ENCODE measurements around the gene TOP3B.
"Not testable (repeated sequence)": the region's sequence is repeated elsewhere in the genome, so short reads cannot be mapped to it uniquely, and the experiment has no call there.

TOP3B gene

GRCh38 chr22:21919526-21920307 lies 62.9 kb downstream of the TOP3B start:
- DNase-seq = no peak
- H3K27me3 Mint-ChIP-seq = no peaks in the 10 kb centered on the region
- no peak overlapping the region for H3K4me3 Mint-ChIP-seq
- no peak overlapping the region for H3K27ac Mint-ChIP-seq
- no peaks in the 10 kb centered on the region for H3K36me3 Mint-ChIP-seq
- no peaks in the 10 kb centered on the region for H3K4me1 Mint-ChIP-seq
- H3K9me3 Mint-ChIP-seq = no peaks in the 10 kb centered on the region
- CTCF ChIA-PET = interaction anchor here (1.0 to 1.3 kb wide), 2 partner anchors 18 to 33 kb away, joined by 3 to 4 read pairs; partner anchors contain the start of gene PPM1F

DNA sequence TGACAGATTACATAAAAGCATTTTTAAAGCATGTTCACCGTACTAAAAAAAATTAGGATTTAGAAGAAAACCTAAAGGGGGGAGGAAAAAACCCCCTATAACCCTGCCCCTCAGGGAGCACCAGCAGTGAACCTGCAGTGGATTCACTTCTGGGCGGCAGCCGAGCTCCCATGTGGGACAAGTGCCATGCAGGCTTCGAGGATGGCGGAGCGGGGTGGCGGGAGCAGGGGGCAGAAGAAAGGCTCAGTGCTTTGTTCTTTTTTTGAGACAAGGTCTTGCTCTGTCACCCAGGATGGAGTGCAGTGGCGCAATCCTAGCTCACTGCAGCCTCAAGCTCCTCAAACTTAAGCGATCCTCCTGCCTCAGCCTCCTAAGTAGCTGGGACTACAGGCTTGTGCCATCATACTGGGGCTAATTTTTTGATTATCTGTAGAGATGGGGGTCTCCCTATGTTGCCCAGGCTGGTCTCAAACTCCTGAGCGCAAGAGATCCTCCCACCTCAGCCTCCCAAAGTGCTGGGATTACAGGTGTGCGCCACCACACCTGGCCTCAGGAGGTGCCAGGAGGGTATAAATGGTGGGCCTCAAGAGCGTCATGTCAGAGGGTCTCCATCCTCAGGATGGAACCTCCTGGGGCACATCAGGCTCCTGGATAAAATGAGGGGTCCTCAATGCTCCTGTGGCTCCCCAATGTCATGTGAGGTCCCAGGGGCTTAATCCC lies 64.0 kb downstream of the TOP3B start:
- DNase-seq = no peak
- Mint-ChIP-seq H3K4me1 (no peaks in the 10 kb centered on the region), H3K27me3 (no peaks in the 10 kb centered on the region), H3K36me3 (no peaks in the 10 kb centered on the region), H3K4me3 (no peak overlapping the region), H3K27ac (no peak overlapping the region), H3K9me3 (no peaks in the 10 kb centered on the region)
- CTCF ChIA-PET = no interaction called here

DNA sequence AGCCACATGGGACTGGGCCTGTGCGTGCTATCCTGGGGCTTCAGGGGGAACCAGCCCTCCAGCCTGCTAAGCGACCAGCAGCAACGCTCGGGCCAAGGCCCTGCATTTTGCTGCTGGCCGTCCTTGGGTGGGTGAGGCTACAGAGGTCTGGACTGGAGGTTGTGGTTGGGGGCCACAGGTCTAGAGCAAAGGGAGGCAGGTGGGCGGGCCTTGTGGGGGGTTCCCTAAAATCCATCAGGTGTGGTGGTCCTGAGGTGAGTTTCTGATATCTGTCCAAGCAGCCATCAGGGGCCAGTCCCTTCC lies 64.7 kb downstream of the TOP3B start:
- Mint-ChIP-seq H3K4me3 (no peak overlapping the region), H3K9me3 (no peaks in the 10 kb centered on the region), H3K36me3 (no peaks in the 10 kb centered on the region), H3K27ac (no peak overlapping the region), H3K4me1 (no peaks in the 10 kb centered on the region), H3K27me3 (no peaks in the 10 kb centered on the region)
- no peak for DNase-seq
- CTCF ChIA-PET = no interaction called here

GRCh38 chr22:21917181-21917958 lies 65.2 kb downstream of the TOP3B start:
- H3K4me1 Mint-ChIP-seq = no peaks in the 10 kb centered on the region
- no peak overlapping the region for H3K4me3 Mint-ChIP-seq
- H3K36me3 Mint-ChIP-seq = no peaks in the 10 kb centered on the region
- CTCF ChIA-PET = no interaction called here
- no peak overlapping the region for H3K27ac Mint-ChIP-seq
- no peaks in the 10 kb centered on the region for H3K27me3 Mint-ChIP-seq
- H3K9me3 Mint-ChIP-seq = no peaks in the 10 kb centered on the region
- DNase-seq = no peak

DNA sequence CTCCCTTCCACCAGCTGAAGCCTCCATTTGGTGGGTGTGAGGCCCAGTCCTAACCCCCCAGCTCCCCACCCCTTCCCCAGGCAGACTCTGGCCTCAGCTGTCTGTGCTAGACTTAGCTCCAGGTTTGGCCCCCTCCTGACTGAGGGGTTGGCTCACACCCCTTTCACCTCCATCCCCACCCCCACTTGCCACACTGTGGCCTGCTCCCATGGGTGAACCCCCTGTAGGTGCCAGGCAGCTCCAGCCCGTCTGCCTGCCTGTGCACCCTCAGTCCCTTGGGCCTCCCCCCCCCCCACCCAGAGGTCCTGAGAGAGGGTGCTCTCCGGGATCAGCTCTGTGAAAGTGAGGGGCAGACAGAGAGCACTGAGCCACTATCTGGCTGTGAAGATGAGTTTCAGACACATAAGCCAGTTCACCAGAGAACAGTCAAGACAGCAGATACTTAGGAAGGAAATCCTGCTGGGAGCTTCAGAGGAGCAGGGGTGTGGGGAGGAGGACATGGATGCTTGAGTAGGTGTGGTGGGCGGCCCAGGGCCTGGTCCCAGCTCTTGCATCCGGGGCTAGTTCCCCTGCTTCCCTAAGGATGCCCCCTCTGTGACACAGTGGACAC lies 66.2 kb downstream of the TOP3B start:
- Mint-ChIP-seq H3K27me3 (no peaks in the 10 kb centered on the region), H3K4me1 (no peaks in the 10 kb centered on the region), H3K27ac (no peak overlapping the region), H3K36me3 (no peaks in the 10 kb centered on the region), H3K9me3 (no peaks in the 10 kb centered on the region), H3K4me3 (no peak overlapping the region)
- no peak for DNase-seq
- CTCF ChIA-PET = interaction anchor here (1.0 kb wide), 1 partner anchor 149 kb away, joined by 3 read pairs; no protein-coding TSS in a partner anchor

DNA sequence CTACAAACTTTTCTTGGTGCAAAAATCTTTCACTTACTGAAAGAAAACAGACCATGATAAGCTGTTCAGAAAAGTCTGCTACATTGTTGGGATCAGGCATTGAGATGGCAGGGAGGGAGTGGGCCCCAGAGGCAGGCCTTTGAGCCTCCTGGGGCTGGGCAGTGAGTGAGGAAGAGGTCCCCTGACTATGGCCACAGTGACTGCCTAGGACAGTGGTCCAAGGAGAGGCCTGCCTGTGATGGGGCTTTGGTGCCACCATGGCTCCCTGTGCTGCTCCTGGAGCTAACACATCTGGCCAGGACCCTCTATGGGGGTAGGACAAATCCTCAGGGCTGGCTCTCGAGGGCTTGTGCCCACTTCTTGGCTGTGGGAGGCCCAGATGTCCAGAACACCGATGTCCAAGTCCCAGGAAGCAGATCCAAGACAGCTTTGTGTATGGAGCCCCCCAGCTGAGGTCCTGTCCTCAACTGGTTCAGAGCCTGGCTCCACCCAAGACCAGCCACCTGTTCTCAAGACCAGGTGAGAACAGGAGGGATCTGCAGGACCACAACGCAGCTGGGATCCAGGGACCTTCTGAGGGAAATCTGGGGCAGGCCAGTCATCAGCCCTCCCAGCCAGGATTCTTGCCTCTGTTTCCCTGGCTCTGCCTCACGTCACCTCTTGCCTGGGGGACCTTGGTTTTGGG lies 66.8 kb downstream of the TOP3B start:
- H3K27me3 Mint-ChIP-seq = no peaks in the 10 kb centered on the region
- no peaks in the 10 kb centered on the region for H3K9me3 Mint-ChIP-seq
- H3K4me1 Mint-ChIP-seq = no peaks in the 10 kb centered on the region
- no peak for DNase-seq
- H3K4me3 Mint-ChIP-seq = no peak overlapping the region
- H3K27ac Mint-ChIP-seq = no peak overlapping the region
- no peaks in the 10 kb centered on the region for H3K36me3 Mint-ChIP-seq
- CTCF ChIA-PET = interaction anchor here (1.0 kb wide), 1 partner anchor 149 kb away, joined by 3 read pairs; no protein-coding TSS in a partner anchor

DNA sequence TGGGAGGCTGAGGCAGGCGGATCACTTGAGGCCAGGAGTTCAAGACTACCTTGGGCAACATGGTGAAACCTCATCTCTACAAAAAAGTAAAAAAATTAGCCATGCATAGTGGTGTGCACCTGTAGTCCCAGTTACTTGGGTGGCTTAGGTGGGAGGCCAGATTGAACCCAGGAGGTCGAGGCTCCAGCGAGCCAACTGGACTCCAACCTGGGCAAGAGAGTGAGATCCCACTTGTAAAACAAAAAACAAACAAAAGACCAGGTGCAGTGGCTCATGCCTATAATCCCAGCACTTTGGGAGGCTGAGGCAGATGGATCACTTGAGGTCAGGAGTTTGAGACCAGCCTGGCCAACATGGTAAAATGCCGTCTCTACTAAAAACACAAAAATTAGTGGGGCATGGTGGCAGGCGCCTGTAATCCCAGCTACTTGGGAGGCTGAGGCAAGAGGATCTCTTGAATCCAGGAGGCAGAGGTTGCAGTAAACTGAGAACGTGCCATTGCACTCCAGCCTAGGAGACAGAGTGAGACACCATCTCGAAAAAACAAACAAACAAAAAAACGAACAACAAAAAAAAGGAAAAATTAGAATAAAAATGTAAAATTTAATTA lies 68.4 kb downstream of the TOP3B start:
- H3K27ac Mint-ChIP-seq, CTCF ChIA-PET, H3K4me3 Mint-ChIP-seq, H3K4me1 Mint-ChIP-seq, DNase-seq, H3K27me3 Mint-ChIP-seq, H3K36me3 Mint-ChIP-seq, H3K9me3 Mint-ChIP-seq: not testable (repeated sequence)

GRCh38 chr22:21910367-21910766 lies 72.2 kb downstream of the TOP3B start:
- H3K36me3 Mint-ChIP-seq, H3K4me1 Mint-ChIP-seq, H3K4me3 Mint-ChIP-seq, H3K27ac Mint-ChIP-seq, DNase-seq, H3K27me3 Mint-ChIP-seq, H3K9me3 Mint-ChIP-seq, CTCF ChIA-PET: not testable (repeated sequence)

GRCh38 chr22:21909871-21910270 lies 72.7 kb downstream of the TOP3B start:
- no peaks in the 10 kb centered on the region for H3K9me3 Mint-ChIP-seq
- peaks cover 5% of the 10 kb centered on the region for H3K4me1 Mint-ChIP-seq
- H3K27me3 Mint-ChIP-seq = no peaks in the 10 kb centered on the region
- no peak overlapping the region for H3K27ac Mint-ChIP-seq
- CTCF ChIA-PET = no interaction called here
- H3K36me3 Mint-ChIP-seq = no peaks in the 10 kb centered on the region
- H3K4me3 Mint-ChIP-seq = no peak overlapping the region
- DNase-seq = no peak

GRCh38 chr22:21907638-21908522 lies 74.7 kb downstream of the TOP3B start:
- Mint-ChIP-seq H3K9me3 (no peaks in the 10 kb centered on the region), H3K27me3 (no peaks in the 10 kb centered on the region), H3K4me1 (peaks cover 5% of the 10 kb centered on the region), H3K4me3 (no peak overlapping the region), H3K27ac (no peak overlapping the region), H3K36me3 (no peaks in the 10 kb centered on the region)
- CTCF ChIA-PET = interaction anchor here (1.3 kb wide), 1 partner anchor 65 kb away, joined by 4 read pairs; no protein-coding TSS in a partner anchor
- DNase-seq = no peak
